ENCODE results near the gene PCK1.

GRCh38 chr20:57581202-57582028 lies 20.5 kb downstream of the PCK1 start:
- TF ChIP-seq CTCF (IDR thresholded peaks at IDR 0.05; ENCODE audit: low read depth, low read length, poor library complexity, severe bottlenecking): no peak
- no peak for TF ChIP-seq EZH2phosphoT487 (IDR thresholded peaks at IDR 0.05; ENCODE audit: borderline replicate concordance, low read length)

Data from DOHH2 (cell line).